Activated CD4-positive, alpha-beta T cell treated with anti-CD3 and anti-CD28 coated beads, Interleukin-2, amount 50 U/mL, for 16 hours (primary cell): Measurements from ENCODE around the gene ZNF219.

Experiments used
- DNase-seq: peaks from one replicate; pipeline ENCODE4 v3.0.0-alpha.2; 2020

The ZNF219 gene

DNA sequence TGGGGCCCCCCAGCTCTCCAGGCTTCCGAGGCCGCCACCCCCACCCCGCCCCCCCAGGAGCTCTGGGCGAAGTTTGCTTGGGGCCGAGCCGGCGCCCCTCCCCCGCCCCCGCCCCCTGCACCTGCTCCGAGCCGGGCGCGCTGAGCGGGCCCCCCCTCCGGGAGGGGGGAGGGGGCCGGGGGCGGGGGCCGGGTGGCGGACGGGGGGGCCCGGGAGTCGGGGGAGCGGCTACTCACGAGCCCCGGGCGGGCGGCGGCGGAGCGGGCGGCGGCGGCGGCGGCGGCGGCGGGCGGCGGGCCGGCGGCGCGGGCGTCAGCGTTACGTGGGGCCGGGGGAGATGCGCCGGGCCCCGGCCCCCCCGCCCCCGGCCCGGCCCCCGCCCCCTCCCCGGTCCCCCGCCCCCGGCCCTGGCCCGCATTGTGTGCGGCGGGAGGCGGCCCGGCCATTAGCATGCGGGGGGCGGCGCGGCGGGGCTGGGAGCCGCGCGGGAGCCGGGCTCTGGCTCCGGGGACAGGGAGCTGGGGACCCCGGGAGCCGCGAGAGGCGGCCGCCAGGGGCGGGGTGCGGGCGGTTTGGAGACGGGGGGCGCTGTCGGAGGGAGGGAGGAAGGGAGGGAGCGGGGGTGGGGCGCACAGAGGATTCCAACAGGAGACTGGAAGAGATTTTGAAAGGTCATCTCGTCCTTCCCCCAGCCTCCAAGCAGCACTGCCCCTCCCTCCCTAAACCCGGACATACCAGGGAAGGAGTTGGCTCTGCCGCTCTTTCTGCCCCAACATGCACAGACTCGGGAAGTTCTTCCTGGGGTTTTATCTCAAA lies at the start of gene ZNF219:
ZNF219 (minus strand) TSS at position 580 of the 816 bp plus-strand sequence. CDS start 5,064 bp downstream, outside the sequence.
- no peak for DNase-seq

- no peak for DNase-seq
Observed at GRCh38 chr14:21145437-21145836, 47.0 kb upstream of the ZNF219 start.

- DNase-seq: no peak
Observed at GRCh38 chr14:21142357-21142756, 43.9 kb upstream of the ZNF219 start.

DNA sequence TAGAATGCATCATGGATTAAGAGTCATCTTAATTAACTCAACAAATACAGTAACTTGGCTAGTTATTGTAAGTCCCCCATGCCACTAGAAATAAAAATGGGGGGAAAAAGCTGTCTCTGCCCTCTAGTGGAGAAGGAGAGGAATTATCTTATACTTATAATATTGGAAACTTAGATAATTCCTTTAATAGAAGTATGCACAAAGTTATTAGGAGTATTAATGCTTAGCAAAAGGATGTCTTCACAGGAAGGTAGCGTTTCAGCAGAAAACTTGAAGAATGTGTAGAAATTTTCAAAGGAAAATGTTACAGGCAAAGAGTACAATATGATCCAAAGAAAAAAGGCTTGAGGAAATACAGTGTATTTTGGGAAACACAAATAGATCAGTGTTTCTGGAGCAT lies 37.6 kb upstream of the ZNF219 start:
- peak; percentile 7 for DNase-seq

DNA sequence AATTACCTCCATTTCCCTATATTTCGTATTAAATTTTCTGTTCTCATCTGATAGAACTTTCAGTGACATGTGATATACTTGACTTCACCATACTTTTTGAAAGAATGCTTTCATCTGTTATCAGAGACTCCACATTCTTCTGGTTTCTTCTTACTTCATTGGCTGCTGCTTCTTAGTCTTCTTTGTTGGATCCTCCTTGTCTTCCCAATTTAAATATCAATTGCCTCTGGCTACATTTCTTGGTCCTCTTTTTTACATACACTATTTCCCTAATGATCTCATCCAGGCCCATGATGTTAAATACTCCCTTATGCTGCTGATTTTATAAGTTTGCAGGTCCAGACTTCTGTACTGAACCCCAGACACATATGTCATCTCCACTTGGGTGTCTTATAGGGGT lies 35.4 kb upstream of the ZNF219 start:
- no peak for DNase-seq

GRCh38 chr14:21123429-21123828 lies 25.0 kb upstream of the ZNF219 start:
- no peak for DNase-seq

DNA sequence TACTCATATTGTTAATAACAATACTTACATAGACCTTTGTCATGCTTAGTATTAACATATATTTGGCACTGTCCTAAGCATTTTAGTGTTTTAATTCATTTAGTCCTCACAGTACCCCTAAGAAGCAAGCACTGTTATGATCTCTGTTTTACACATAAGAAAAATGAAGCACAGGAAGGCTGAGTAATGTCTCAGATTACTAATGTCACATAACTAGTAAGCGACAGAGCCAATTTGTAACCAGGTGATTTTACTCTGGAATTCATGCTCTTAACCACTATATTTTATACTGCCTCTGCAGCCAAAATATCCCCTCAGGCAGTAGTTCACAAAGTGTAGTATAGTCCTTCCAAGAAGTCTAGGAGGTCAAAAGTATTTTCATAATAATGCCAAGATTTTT lies 22.7 kb upstream of the ZNF219 start:
- no peak for DNase-seq

GRCh38 chr14:21120686-21121085 lies 22.2 kb upstream of the ZNF219 start:
- no peak for DNase-seq

DNA sequence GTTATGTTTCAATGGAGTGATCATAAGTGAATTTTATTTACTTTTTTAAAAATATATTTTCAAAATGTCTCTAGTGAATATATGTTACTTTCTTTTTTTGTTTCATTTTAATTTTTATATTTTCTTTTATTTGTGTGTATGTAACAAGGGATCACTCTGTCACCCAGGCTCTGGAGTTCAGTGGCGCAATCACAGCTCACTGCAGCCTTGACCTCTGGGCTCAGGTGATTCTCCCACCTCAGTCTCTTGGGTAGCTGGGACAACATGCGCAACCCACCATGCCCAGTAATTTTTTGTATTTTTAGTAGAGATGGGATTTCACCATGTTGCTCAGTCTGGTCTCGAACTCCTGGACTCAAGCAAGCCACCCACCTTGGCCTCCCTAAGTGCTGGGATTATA lies 20.5 kb upstream of the ZNF219 start:
- DNase-seq: no peak

DNA sequence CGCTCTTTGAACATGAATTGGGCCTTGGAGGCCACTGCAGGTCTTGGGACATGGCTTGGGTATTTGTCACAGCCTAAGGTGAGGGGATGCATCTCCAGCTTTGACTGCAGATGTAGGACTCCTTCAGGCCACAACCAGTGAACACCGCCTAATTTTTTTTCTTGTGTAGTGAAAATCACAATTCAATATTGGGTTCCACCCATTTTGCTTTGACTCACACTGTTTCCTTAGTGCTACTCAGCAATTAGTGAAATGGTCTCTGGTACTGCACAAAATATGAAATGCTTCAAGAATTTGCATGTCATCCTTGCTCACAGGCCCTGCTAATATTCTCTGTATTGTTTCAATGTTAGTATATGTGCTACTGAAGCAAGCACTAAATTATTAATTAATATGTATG lies 14.9 kb upstream of the ZNF219 start:
- DNase-seq: no peak

- DNase-seq: no peak
Observed at GRCh38 chr14:21112255-21112654, 13.8 kb upstream of the ZNF219 start.

GRCh38 chr14:21109377-21110138 lies 11.1 kb upstream of the ZNF219 start:
- peak; percentile 84 for DNase-seq

GRCh38 chr14:21108791-21109190 lies 10.3 kb upstream of the ZNF219 start:
- DNase-seq: no peak

- DNase-seq: no peak
Observed at GRCh38 chr14:21107283-21107800, 8.9 kb upstream of the ZNF219 start.

- peak; percentile 84 for DNase-seq
Observed at GRCh38 chr14:21106498-21107282, 8.2 kb upstream of the ZNF219 start.

GRCh38 chr14:21106176-21106497 lies 7.7 kb upstream of the ZNF219 start:
- no peak for DNase-seq

DNA sequence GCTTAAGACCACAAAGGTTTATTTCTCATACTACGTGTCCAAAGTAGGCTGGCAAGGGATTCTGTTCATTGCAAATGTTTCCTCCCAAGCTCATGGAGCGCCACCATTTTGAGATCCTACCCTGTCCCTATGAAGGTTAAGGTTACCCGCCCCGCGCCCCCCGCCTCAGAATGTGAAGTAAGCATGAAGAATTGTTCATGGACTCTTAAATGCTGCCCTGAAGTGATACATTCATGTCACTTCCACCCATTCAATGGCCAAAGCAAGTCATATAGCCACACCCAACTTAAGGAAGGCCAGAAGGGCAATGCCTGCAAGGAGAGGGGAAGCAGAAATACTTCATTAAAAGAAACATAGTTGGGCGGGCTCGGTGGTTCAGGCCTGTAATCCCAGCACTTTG lies 6.6 kb upstream of the ZNF219 start:
- DNase-seq: no peak

DNA sequence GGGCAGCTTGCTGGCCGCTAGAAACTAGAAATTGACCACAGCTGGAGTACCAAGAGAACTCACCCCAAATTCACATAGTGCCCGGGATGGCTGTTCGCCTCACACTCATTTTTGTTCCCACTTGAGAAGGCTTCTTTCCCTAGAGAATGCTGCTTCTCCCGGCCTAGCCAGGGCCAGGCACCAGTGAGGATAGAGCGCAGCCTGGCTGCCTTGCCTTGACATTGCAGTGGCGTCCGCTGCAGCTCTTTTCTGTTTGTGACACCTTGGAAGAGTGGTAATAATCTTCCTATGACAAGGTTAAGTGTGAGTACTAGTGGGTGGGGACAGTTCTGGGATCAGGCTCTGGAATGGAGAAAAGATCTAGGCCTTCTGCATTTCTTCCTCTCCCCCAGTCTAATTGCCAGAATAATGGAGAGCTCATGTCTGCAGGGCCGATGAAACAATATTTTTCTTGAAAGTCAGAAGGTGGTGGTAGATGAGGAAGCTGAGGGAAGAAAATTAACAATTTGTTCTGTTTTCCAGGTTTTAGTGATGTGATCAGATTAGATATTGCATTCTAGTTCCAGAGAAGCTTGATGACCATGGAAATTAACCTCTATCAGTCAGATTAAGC lies 6.1 kb upstream of the ZNF219 start:
- DNase-seq: peak; percentile 71

- DNase-seq: peak; percentile 96
Observed at GRCh38 chr14:21103710-21104447, 5.4 kb upstream of the ZNF219 start.

DNA sequence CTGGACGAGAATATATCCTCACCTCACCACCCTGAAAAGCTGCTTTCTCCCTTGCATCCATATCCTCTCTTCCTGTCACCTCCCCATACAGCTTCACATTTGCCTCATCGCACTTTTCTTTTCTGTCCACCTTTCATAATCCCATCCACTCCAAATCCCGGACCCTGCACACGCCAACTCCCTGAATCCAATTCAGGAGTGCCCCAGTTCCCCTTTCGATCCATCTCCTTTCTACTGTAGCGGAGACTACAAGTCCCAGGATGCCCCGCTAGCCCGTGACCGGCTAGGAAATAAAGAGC lies 4.9 kb upstream of the ZNF219 start:
- DNase-seq: no peak

DNA sequence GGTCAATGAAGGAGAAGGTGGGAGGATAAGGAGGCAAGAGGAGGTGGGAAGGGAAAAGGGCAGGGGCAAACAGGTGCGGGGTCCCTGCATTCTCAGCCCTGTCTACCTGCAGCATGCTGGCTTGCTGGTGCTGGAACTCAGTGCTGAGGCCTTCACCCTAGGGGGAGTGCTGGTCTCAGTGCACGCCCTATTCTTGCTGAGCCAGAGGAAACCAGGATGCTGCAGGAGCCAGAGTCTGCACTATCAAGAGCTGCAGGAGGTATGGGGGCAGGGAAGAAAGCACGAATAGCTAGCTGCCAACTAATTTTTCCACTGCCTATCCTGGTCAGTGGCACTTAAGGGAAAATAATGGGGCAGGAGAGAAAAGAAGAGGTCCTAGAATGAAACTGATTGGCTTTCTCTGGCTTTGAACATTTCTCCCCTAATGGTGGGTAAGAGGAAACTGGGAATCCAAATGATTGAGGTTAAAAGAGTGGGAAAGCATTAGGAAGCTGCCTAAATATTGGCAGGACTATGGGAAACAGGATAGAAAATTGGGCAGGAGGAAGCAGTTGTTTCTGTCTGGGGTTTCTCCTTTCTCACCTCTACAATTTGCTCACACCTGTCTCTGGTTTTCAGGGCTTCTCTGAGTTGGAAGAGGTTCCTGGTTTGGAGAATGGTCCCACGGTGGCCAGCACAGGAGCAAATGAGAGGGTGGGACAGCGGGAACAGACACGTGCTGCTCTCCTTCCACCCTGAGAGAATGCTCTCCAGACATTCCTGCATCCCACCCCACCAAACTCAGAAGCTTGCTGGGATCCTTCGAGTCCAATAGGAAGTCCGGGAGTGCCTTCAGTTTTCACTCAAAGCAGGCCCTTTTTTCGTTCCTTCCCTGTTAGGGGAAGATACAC lies 4.3 kb upstream of the ZNF219 start:
- no peak for DNase-seq
